HG03575 (cell line): Measurements from ENCODE around the gene KHDRBS2.

Source experiments
- ATAC-seq: cut with Tn5 transposase; IDR thresholded peaks from one replicate; pipeline ENCODE4 v1.9.1; 2021; ENCODE audit not compliant: unreplicated experiment, insufficient number of reproducible peaks, low FRiP score; ENCODE audit errors: extremely low read depth

KHDRBS2 gene

DNA sequence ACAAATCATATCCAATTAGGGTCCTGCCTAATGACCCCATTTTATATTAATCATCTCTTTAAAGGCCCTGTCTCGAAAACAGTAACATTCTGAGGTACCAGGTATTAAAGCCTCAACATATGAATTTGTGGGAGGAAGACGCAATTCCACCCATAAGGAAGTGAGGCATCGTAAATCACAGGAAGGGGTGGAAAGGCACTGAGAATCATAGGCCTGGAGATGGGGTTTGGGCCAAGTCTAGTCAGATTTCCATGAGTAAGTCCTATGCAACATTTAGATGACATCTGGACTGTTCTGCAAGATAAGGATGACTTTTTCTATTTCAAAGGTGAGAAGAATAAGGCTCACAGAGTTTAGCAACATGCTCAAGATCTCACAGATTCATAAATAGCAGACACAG, 534.0 kb downstream of the KHDRBS2 start:
- no peak for ATAC-seq

DNA sequence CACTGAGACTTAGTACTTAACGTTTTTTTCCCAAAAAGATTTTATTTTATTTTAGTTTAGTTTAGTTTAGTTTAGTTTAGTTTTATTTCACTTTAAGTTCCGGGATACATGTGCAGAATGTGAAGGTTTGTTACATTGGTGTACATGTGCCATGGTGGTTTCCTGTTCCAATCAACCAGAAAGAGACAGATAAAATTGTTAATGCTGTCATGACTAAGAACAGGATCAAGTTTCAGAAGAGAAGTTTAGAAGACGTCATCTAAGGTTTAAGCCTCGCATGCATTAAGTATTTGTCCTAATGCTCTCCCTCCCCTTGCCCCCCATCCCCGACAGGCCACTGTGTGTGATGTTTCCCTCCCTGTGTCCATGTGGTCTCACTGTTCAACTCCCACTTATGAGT, 540.0 kb downstream of the KHDRBS2 start:
- ATAC-seq: no peak

DNA sequence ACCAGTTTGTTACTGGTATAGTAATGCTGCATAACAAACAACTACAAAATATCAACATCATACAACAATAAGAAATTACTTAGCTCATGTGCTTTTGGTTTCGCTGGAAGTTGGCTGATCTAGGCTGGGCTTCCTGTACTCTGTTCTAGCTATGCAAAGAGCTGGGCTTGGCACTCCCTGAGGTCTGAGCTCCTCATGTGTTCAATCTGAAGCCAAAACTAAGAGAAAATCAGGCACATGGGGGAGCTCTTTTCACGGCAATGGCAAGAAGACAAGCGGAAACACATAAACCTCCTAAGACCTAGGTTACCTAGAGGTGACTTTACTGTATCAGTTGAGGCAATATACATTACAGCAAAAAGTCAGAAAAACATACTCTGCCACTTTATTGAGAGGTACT, 574.2 kb downstream of the KHDRBS2 start:
- no peak for ATAC-seq

DNA sequence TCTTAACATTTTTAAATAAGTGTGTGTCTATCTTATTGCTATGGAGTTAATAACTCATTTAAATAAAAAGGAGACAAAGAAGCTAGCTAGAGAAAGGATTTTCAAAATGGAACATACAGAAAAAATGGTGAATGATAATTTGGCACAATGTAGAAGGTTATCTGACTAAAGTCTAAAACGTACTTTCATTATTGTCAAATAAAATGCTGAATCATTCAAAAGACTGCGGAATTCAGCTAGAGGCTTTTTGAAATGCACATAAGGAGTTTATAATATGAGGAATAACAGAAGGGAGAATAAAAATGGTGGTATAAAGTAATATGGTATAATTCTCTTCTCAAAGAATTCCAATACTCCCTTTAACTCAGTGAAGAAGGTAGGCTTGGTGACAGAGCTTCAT, 597.9 kb downstream of the KHDRBS2 start:
- ATAC-seq: no peak

DNA sequence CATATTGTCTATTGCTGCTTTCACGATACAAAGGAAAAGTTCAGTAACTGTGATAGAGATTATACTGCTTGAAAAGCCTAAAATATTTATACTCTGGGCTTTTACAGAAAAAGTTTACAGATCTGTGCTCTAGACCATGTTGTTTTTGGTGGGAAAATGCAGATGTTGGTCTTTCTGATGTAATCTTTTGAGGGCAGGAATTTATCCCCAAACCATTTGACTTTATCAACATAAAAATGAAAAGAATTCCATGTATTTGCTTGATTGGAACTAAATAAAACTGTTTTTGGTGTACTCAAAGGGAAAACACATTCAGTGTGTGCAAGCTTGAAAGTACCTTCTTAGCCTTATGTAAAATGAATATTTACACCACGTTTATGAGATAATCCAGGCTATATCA, 603.5 kb downstream of the KHDRBS2 start:
- no peak for ATAC-seq

DNA sequence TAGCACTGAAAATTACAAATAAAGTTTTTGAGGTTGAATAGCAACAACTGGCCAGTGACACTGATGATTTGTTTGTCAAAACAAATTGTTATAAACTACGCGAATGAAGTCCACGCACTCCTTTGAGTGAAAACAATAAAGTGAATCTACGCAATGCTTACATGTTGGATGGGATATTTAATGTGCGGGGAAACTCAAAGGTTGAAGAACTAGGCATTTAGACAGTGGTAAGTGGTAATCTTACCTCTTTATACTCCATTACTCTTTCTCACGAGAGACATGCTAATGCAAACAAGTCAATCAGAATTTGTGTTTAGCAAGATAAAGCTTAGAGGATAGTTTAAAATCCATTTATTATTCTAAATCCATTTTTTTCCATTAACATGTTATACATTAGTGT, 606.4 kb downstream of the KHDRBS2 start:
- no peak for ATAC-seq

DNA sequence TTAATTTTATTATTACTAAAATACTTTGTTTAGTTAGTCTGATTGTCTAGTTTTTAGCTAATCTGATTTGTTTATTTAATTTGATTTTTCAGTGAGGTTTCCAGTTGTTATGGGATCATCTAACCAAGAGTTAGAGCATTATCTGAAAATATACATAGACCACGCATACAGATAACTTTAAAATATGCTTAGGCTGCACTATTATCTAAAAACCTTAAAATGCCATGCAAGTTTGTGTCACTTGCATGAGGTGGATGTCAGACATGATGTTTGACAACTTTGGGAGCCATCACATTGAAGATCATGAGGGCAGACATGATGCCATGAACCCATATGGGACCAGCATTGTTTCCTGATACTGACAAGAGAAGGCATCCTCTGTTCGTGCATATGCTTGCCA, 610.3 kb downstream of the KHDRBS2 start:
- ATAC-seq: no peak

DNA sequence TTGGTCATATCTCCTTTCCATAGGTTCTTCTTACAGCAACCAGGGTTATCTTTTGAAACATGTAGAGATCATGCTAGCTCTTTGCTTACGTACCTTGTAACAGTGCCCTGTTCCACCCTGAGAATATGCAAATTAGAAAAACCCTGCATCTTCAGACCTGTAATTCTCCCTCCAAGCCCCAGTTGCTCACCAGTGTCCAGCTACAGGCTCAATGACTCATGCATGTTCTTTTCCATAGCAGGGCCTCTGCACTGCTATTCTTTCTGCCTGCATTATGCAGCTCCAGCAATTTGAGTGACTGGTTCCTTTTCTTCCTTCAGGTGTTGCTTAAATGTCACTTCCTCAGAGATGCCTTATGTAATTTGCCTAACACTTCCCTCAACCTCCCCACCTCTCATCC, 636.2 kb downstream of the KHDRBS2 start:
- no peak for ATAC-seq

DNA sequence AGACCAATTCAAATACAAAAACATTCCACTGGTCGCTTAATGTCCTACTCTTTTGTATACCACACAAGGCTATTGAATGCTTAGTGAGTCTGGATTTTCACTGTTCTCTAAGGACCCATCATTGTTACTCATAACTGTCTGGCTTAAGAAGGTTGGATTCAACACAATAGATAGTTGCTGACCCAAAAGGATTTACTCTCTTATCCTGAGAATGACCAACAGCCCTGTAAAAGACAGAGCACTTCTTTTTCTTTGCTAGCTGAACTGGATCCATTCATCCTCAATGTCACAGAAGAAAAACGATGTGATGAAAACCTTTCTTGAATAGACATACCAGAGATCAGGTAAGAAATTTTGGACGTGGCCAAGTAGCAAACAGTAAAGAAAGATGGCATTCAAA, 645.6 kb downstream of the KHDRBS2 start:
- no peak for ATAC-seq
